OCI-LY1 (cell line): ENCODE results near the gene SPAG17.
A peak's percentile ranks its signal among the peaks of the same experiment; 100 is the strongest.

ENCODE experiments used
- H2AFZ ChIP-seq: fragments of 200-600 bp; sonication (generic), shearing (Covaris generic); 2 replicates; pipeline ENCODE4 v1.6.0; 2014; ENCODE audit warnings: antibody characterized with exemption, mild to moderate bottlenecking, low read length
- H3F3A ChIP-seq: fragments of 200-600 bp; sonication (generic), shearing (Covaris generic); 2 replicates; pipeline ENCODE4 v1.6.0; 2014; ENCODE audit warnings: mild to moderate bottlenecking, antibody characterized with exemption, low read length, moderate library complexity; ENCODE audit not compliant: insufficient read depth
- H3K27ac ChIP-seq: fragments of 200-600 bp; sonication (generic); 2 replicates; pipeline ENCODE4 v1.5.1; 2014; ENCODE audit warnings: low read length, mixed run types, mild to moderate bottlenecking, low read depth; ENCODE audit not compliant: poor library complexity, severe bottlenecking
- H3K27me3 ChIP-seq: fragments of 200-600 bp; sonication (generic); 2 replicates; pipeline ENCODE4 v1.6.0; 2014; ENCODE audit warnings: antibody characterized with exemption, mild to moderate bottlenecking, low read length, moderate library complexity; ENCODE audit not compliant: insufficient read depth
- H3K36me3 ChIP-seq: fragments of 200-600 bp; sonication (generic); 2 replicates; pipeline ENCODE4 v1.6.1; 2014; ENCODE audit warnings: mild to moderate bottlenecking, antibody characterized with exemption, low read length, moderate library complexity, mixed read lengths; ENCODE audit not compliant: insufficient read depth
- H3K4me1 ChIP-seq: fragments of 200-600 bp; sonication (generic); 2 replicates; pipeline ENCODE4 v1.5.1; 2014; ENCODE audit warnings: mild to moderate bottlenecking, low read length, moderate library complexity; ENCODE audit not compliant: insufficient read depth, severe bottlenecking
- H3K4me2 ChIP-seq: fragments of 200-600 bp; sonication (generic), shearing (Covaris generic); 2 replicates; pipeline ENCODE4 v1.6.1; 2014; ENCODE audit warnings: low read length
- H3K4me3 ChIP-seq: fragments of 200-600 bp; sonication (generic); 2 replicates; pipeline ENCODE4 v1.5.1; 2014; ENCODE audit warnings: low read length, low read depth, mild to moderate bottlenecking, mixed read lengths; ENCODE audit not compliant: poor library complexity, severe bottlenecking
- H3K79me2 ChIP-seq: fragments of 200-600 bp; shearing (Covaris generic); 2 replicates; pipeline ENCODE4 v1.6.1; 2016; ENCODE audit warnings: mixed run types, low read length, mixed read lengths; ENCODE audit not compliant: insufficient read depth
- H3K9ac ChIP-seq: fragments of 200-600 bp; sonication (generic), shearing (Covaris generic); 2 replicates; pipeline ENCODE4 v1.6.1; 2014; ENCODE audit warnings: mild to moderate bottlenecking, low read length, mixed read lengths
- H3K9me2 ChIP-seq: fragments of 200-600 bp; sonication (generic), shearing (Covaris generic); 2 replicates; pipeline ENCODE4 v1.6.1; 2014; ENCODE audit warnings: low read depth, mild to moderate bottlenecking, low read length, mixed read lengths
- H3K9me3 ChIP-seq: fragments of 200-600 bp; shearing (Covaris generic); 2 replicates; pipeline ENCODE4 v1.6.1; 2014; ENCODE audit warnings: low read length, mixed read lengths
- H4K20me1 ChIP-seq: fragments of 200-600 bp; sonication (generic), shearing (Covaris generic); 2 replicates; pipeline ENCODE4 v1.6.0; 2016; ENCODE audit warnings: mild to moderate bottlenecking, low read length; ENCODE audit not compliant: insufficient read depth
- EZH2 ChIP-seq: fragments of 200-600 bp; sonication (generic), shearing (Covaris generic); IDR thresholded peaks from 2 replicates; pipeline ENCODE4 v1.8.0; 2017; ENCODE audit warnings: borderline replicate concordance, mixed run types, mild to moderate bottlenecking, antibody characterized with exemption, low read length, moderate library complexity, mixed read lengths
- TF ChIP-seq, protein P1 (sequence below): fragments of 200-600 bp; sonication (generic), shearing (Covaris generic); IDR thresholded peaks from 2 replicates; pipeline ENCODE4 v1.5.1; 2017; ENCODE audit warnings: mild to moderate bottlenecking, antibody characterized with exemption, low read length, moderate library complexity, mixed read lengths

Gene SPAG17

GRCh38 chr1:118185084-118185832 is at the start of gene SPAG17:
SPAG17 (minus strand) TSS chr1:118185228; CDS start chr1:118185157, 71 bp downstream.
- Histone ChIP-seq H3K36me3 (no peaks in the 10 kb centered on the region), H3K4me2 (no peak within 1 kb of the TSS), H2AFZ (no peak within 1 kb of the TSS), H3K9me3 (no peaks in the 10 kb centered on the region), H3K4me3 (no peak within 1 kb of the TSS), H3K79me2 (no peaks in the 10 kb centered on the region), H3K9me2 (no peaks in the 10 kb centered on the region), H3K27me3 (no peaks in the 10 kb centered on the region), H3K9ac (no peak within 1 kb of the TSS), H4K20me1 (no peaks in the 10 kb centered on the region), H3K27ac (no peak within 1 kb of the TSS), H3K4me1 (no peaks in the 10 kb centered on the region), H3F3A (no peaks in the 10 kb centered on the region)
- no peak for TF ChIP-seq EZH2
- TF ChIP-seq, protein P1, sequence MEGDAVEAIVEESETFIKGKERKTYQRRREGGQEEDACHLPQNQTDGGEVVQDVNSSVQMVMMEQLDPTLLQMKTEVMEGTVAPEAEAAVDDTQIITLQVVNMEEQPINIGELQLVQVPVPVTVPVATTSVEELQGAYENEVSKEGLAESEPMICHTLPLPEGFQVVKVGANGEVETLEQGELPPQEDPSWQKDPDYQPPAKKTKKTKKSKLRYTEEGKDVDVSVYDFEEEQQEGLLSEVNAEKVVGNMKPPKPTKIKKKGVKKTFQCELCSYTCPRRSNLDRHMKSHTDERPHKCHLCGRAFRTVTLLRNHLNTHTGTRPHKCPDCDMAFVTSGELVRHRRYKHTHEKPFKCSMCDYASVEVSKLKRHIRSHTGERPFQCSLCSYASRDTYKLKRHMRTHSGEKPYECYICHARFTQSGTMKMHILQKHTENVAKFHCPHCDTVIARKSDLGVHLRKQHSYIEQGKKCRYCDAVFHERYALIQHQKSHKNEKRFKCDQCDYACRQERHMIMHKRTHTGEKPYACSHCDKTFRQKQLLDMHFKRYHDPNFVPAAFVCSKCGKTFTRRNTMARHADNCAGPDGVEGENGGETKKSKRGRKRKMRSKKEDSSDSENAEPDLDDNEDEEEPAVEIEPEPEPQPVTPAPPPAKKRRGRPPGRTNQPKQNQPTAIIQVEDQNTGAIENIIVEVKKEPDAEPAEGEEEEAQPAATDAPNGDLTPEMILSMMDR = no peak

DNA sequence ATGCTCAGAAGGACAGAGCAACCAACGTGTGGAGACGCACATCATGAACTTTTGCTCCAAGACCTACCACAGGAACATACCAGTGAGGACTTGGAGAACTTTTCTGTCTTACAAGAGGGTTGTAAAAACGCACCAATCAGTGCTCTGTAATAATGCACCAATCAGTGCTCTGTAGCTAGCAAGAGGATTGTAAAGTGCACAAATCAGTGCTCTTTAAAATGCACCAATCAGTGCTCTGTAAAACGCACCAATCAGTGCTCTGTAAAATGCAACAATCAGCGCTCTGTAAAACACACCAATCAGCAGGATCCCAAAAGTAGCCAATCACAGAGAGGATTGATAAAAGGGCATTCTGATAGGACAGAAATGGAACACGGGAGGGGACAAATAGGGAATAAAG is 40.4 kb upstream of the SPAG17 start:
- H2AFZ ChIP-seq = no peak overlapping the region
- no peaks in the 10 kb centered on the region for H4K20me1 ChIP-seq
- H3K27me3 ChIP-seq = no peaks in the 10 kb centered on the region
- no peak overlapping the region for H3K27ac ChIP-seq
- H3K9me3 ChIP-seq = no peaks in the 10 kb centered on the region
- H3K79me2 ChIP-seq = no peaks in the 10 kb centered on the region
- H3K36me3 ChIP-seq = no peaks in the 10 kb centered on the region
- no peak overlapping the region for H3K4me3 ChIP-seq
- no peak overlapping the region for H3K9ac ChIP-seq
- no peaks in the 10 kb centered on the region for H3K4me1 ChIP-seq
- H3K9me2 ChIP-seq = no peaks in the 10 kb centered on the region
- H3F3A ChIP-seq = no peaks in the 10 kb centered on the region
- no peak overlapping the region for H3K4me2 ChIP-seq
- TF ChIP-seq EZH2 = no peak
- TF ChIP-seq, protein P1 = no peak

DNA sequence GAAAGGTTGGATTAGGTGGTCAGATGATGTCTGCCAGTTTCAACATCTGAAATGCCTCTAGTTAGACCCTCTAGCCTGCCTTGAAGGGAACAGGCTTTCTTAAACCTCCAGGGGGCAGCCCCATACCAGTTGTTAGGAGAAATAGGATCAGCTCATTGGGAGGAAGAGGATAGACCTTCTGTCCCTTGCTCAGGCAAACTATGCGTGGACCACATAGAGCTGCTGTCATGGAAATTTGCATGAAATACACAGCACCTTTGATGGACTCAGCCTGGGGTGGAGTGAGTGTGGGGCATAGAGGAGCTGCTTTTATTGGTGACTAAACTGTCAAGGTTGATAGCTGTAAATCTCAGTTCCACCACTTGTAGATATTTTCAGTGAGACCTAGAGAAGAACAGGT is 38.4 kb upstream of the SPAG17 start:
- no peaks in the 10 kb centered on the region for H4K20me1 ChIP-seq
- H3K79me2 ChIP-seq = no peaks in the 10 kb centered on the region
- H2AFZ ChIP-seq = no peak overlapping the region
- H3K27ac ChIP-seq = no peak overlapping the region
- no peaks in the 10 kb centered on the region for H3K9me2 ChIP-seq
- no peaks in the 10 kb centered on the region for H3K9me3 ChIP-seq
- TF ChIP-seq, protein P1 = peak; percentile 79
- no peak for TF ChIP-seq EZH2
- H3K4me3 ChIP-seq = no peak overlapping the region
- no peaks in the 10 kb centered on the region for H3K4me1 ChIP-seq
- H3K36me3 ChIP-seq = no peaks in the 10 kb centered on the region
- no peaks in the 10 kb centered on the region for H3F3A ChIP-seq
- H3K9ac ChIP-seq = no peak overlapping the region
- no peak overlapping the region for H3K4me2 ChIP-seq
- no peaks in the 10 kb centered on the region for H3K27me3 ChIP-seq
